Heart left ventricle (tissue), 16 donors: ENCODE data around the gene BDH1. TPM values are rescaled to one million over a fixed set of nuclear protein-coding genes. Genes with fewer than 3 reads are reported as not detected.

Experiments used
- ATAC-seq, 4 donors: fragments of 200-7000 bp; cut with Tn5 transposase; one replicate each; pipeline ENCODE4 v1.9.1; 2020 to 2022; ENCODE audit warnings: moderate library complexity in 4 of 4, mild to moderate bottlenecking in 3 of 4, moderate number of reproducible peaks in 1 of 4
- DNase-seq, 5 donors: peaks; one replicate each; pipeline ENCODE4 v3.0.0-alpha.2; 2020
- H3K27ac ChIP-seq, 12 donors: fragments of 200-600 bp; sonication (generic) in 4 of 12; one replicate each; pipeline versions ENCODE4 v1.5.0 to v1.8.0; 2016 to 2022; ENCODE audit warnings: mild to moderate bottlenecking in 2 of 12
- H3K27me3 ChIP-seq, 9 donors: fragments of 200-600 bp; sonication (generic) in 2 of 9; one replicate each; pipeline versions ENCODE4 v1.5.1 to v1.8.0; 2016 to 2022; ENCODE audit warnings: mild to moderate bottlenecking in 3 of 9
- H3K36me3 ChIP-seq, 9 donors: fragments of 200-600 bp; sonication (generic) in 2 of 9; one replicate each; pipeline versions ENCODE4 v1.5.0 to v1.8.0; 2018 to 2022; ENCODE audit warnings: mild to moderate bottlenecking in 2 of 9
- H3K4me1 ChIP-seq, 12 donors: fragments of 200-600 bp; sonication (generic) in 4 of 12; one replicate each; pipeline versions ENCODE4 v1.5.0 to v1.8.0; 2016 to 2022; ENCODE audit warnings: mild to moderate bottlenecking in 3 of 12
- H3K4me3 ChIP-seq, 12 donors: fragments of 200-600 bp; sonication (generic) in 4 of 12; one replicate each; pipeline versions ENCODE4 v1.5.0 to v1.8.0; 2017 to 2022; ENCODE audit warnings: mild to moderate bottlenecking in 9 of 12, moderate library complexity in 4 of 12
- H3K9me3 ChIP-seq, 12 donors: fragments of 200-600 bp; sonication (generic) in 4 of 12; one replicate each; pipeline versions ENCODE4 v1.5.0 to v1.8.0; 2016 to 2022; ENCODE audit warnings: mild to moderate bottlenecking in 1 of 12
- CTCF ChIP-seq, 12 donors: fragments of 200-600 bp; sonication (generic) in 4 of 12; IDR thresholded peaks; one replicate each; pipeline versions ENCODE4 v1.5.0 to v1.8.0; 2018 to 2022; ENCODE audit warnings: antibody characterized with exemption in 12 of 12, mild to moderate bottlenecking in 5 of 12
- POLR2A ChIP-seq, 2 donors: fragments of 450-650 bp; IDR thresholded peaks; one replicate each; pipeline ENCODE4 v1.6.1; 2017; ENCODE audit warnings: antibody characterized with exemption in 2 of 2, mild to moderate bottlenecking in 2 of 2, moderate library complexity in 2 of 2
- WGBS, 4 donors: extraction: QIAGEN DNeasy Blood & Tissue Kit in 2 of 4; methylation state at CpG; one replicate each; pipeline versions ENCODE4 v1.1.5 to v1.1.7; 2013 to 2018; 5-methylcytosine and 5-hydroxymethylcytosine counted together
- intact Hi-C, 10 donors: fragments of 100-400 bp; cut with DNase I; formaldehyde crosslinking; loops; one replicate each; pipeline versions ENCODE4 v1.11.1 to v1.14.2; 2022
- polyA plus RNA-seq, 2 donors: library from polyadenylated mRNA; stranded (reverse); fragments of 200-250 nt; gene quantifications; one replicate each; pipeline ENCODE4 v1.2.3, GENCODE V29; 2013
- total RNA-seq, 9 donors: library from RNA; depleted of rRNA in 2 of 9; stranded (reverse); fragments of >200 nt in 2 of 9; fragmentation: NEBNext Ultra II Directional in 3 of 9; extraction: Animal tissue kit (Norgen Biotek cat#: 25700) in 3 of 9; gene quantifications; one replicate each; pipeline versions ENCODE4 v1.1.0 to v1.2.4, GENCODE V29; 2016 to 2023
- donor health status: ischemic (EF 13 %, LVEDD 7.1; RV severe dilation, severe dysfunction).
- donor health status: healthy with polysubstance abuse.
- donor health status: DM: no; HTN: yes; CAD: no.
- donor health status: DM: no; HTN: no; CAD: no.
- donor health status: ischemic (EF 25% LVEDD 6.9; RV normal size, moderate dysfunction).
- donor health status: ischemic (EF 25% LVEDD 5.7; RV mildly dilated, moderate dysfunction).
- donor health status: healthy.
- donor health status: DM: yes; HTN: yes; CAD: no.
- donor health status: ischemic (EF 35%, LVEDD 5.7; RV mildly dilated, moderate dysfunction).
- donor health status: nonischemic (EF 11% LVEDD 7.7; RV severe dilation, severe dysfunction).
- donor health status: DM: yes; HTN: yes; CAD: no.
- donor health status: PGD.
- donor health status: ischemic (EF 29% LVEDD 5.4; RV normal size, mild dysfunction).
- donor health status: nonischemic (EF 23%, LVEDD 6.1; RV moderate dilation, normal function).

The BDH1 gene
- total and polyA plus RNA-seq, 11 donors, result 19.5 to 114 (median 72.3) TPM

- ATAC-seq (peak in 1 of 4 donors; percentile 14), DNase-seq (no peak)
- Histone ChIP-seq H3K9me3 (peaks cover 0 to 2% (median 0%) of the 10 kb centered on the region in 12 donors), H3K27ac (peak overlapping the region in 4 of 12 donors; percentile 8 to 61 (median 44)), H3K4me1 (peaks cover 0 to 24% (median 3%) of the 10 kb centered on the region in 12 donors), H3K4me3 (no peak overlapping the region), H3K27me3 (no peaks in the 10 kb centered on the region), H3K36me3 (no peaks in the 10 kb centered on the region)
- WGBS, 4 donors, result 63 to 69% (median 66%) methylated on average over 5 of the region's 5 CpGs
- TF ChIP-seq POLR2A (IDR thresholded peaks at IDR 0.05), result no peak
- TF ChIP-seq CTCF (IDR thresholded peaks at IDR 0.05), result no peak
- intact Hi-C loops, result loop anchor here in 1 of 10 donors (10.0 kb wide), 1 partner anchor 491 kb away; no protein-coding TSS in a partner anchor
Measured at GRCh38 chr3:197495499-197495898, 60.3 kb downstream of the BDH1 start.

- H3K9me3 ChIP-seq, result peaks cover 0 to 2% (median 0%) of the 10 kb centered on the region in 12 donors
- H3K36me3 ChIP-seq, result no peaks in the 10 kb centered on the region
- ATAC-seq (peak; percentile 20 to 61 (median 44)), DNase-seq (peak in 1 of 5 donors; percentile 52)
- H3K27me3 ChIP-seq, result no peaks in the 10 kb centered on the region
- peak overlapping the region in 4 of 12 donors; percentile 8 to 61 (median 44) for H3K27ac ChIP-seq
- peaks cover 0 to 24% (median 3%) of the 10 kb centered on the region in 12 donors for H3K4me1 ChIP-seq
- intact Hi-C loops, result loop anchor here in 1 of 10 donors (10.0 kb wide), 1 partner anchor 490 kb away; no protein-coding TSS in a partner anchor
- TF ChIP-seq CTCF (IDR thresholded peaks at IDR 0.05) (no peak), POLR2A (IDR thresholded peaks at IDR 0.05) (no peak)
- H3K4me3 ChIP-seq, result no peak overlapping the region
- 42 to 64% (median 60%) methylated on average over 8 of the region's 8 CpGs for WGBS, 4 donors
Measured at GRCh38 chr3:197495059-197495455, 60.7 kb downstream of the BDH1 start.

DNA sequence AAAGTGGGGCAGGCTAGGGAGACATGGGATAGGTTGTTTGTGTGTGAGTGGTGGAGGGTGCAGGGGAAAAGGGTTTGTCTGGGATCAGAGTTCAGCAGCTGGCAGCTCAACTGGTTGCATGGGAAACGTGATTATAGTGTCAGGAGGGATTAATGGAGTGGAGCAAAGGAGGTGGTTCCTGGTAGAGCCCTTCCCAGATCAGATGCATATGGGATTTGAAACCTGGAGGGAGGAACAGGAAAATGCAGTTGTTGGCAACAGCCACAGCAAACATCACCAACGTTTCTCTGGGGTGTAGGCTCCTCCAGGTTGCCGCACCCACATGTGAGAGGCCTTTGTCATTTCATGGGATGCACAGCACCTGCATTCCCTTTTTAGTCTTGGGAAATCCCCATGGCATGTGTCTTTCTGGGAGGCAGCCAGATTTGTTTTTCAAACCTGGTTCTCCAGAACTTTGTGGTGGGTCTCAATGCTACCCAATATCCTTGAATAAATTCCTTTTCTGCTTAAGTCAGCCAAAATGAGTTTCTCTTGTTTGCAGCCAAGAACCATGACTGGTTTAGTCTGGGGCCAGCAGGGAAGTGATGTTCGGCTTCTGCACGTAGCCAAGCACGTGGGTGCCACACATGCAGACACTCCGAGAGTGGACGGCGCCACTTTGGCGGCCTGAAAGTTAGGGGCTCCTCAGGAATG lies 61.3 kb downstream of the BDH1 start:
- WGBS, 4 donors, result 53 to 72% (median 69%) methylated on average over 10 of the region's 10 CpGs
- Histone ChIP-seq H3K27me3 (no peaks in the 10 kb centered on the region), H3K9me3 (peaks cover 0 to 2% (median 0%) of the 10 kb centered on the region in 12 donors), H3K27ac (peak overlapping the region in 4 of 12 donors; percentile 9 to 59 (median 24)), H3K4me1 (peaks cover 0 to 24% (median 3%) of the 10 kb centered on the region in 12 donors), H3K36me3 (no peaks in the 10 kb centered on the region), H3K4me3 (no peak overlapping the region)
- intact Hi-C loops, result loop anchor here in 1 of 10 donors (10.0 kb wide), 1 partner anchor 490 kb away; no protein-coding TSS in a partner anchor
- DNase-seq (peak in 1 of 5 donors; percentile 53), ATAC-seq (peak in 2 of 4 donors; percentile 57)
- no peak for TF ChIP-seq CTCF (IDR thresholded peaks at IDR 0.05)
- TF ChIP-seq POLR2A (IDR thresholded peaks at IDR 0.05), result no peak

GRCh38 chr3:197493049-197493448 lies 62.7 kb downstream of the BDH1 start:
- 81 to 93% (median 87%) methylated on average over 5 of the region's 5 CpGs for WGBS, 4 donors
- no peak for DNase-seq
- TF ChIP-seq CTCF (IDR thresholded peaks at IDR 0.05), result no peak
- TF ChIP-seq POLR2A (IDR thresholded peaks at IDR 0.05), result no peak
- Histone ChIP-seq H3K36me3 (no peaks in the 10 kb centered on the region), H3K9me3 (no peaks in the 10 kb centered on the region), H3K27me3 (no peaks in the 10 kb centered on the region), H3K4me3 (no peak overlapping the region), H3K4me1 (peaks cover 0 to 30% (median 5%) of the 10 kb centered on the region in 12 donors), H3K27ac (no peak overlapping the region)
- intact Hi-C loops, result loop anchor here in 1 of 10 donors (10.0 kb wide), 1 partner anchor 488 kb away; no protein-coding TSS in a partner anchor
- ATAC-seq, result no peak
